ENCODE measurements around the gene AMHR2.

AMHR2 gene

DNA sequence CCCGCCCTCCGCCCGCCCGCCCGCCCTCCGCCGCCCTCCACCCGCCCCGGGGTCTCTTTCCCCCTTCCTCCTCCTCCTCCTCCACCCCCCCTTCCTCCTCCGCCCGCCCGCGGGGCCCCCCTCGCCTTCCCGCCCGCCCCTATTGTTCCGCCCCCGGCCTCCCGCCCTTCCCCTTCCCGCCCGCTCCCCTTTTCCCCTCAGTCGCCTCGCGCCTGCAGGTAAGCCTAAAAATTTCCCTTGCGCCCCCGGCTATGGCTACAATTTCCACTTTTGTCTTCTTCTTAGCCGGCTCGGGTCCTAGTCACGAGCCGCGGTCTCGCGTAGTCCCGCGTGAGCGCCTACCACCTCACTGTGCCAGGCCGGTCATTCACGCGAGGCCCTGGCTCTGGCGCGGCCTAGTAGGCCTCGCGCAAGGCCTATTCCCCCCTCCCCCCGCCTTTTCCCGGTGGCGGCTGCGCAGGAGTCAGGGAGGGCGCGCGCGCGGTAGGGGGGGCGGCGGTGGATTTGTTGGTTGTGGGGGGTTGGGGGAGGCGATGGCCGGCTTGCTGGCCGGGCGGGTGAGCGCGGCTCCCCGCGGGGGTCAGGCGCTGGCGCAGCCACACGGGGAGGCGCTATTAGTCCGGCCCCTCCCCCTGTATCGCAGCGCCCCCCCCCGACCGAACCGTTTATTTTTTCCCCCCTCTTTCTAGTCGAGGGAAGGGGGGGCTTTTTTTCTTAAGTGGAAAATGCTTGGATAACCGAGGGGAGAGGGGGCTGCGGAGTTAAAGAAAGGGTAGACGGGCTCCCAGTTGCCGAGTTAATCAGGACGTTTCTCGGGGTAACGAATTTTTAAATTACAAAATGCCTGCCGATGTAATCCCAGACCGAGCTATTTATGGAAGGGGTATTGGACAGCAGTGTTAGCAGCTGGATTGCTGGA lies 28.8 kb downstream of the AMHR2 start:
- peak; percentile 58 for DNase-seq (ENCODE audit: low read depth, low spot score)

DNA sequence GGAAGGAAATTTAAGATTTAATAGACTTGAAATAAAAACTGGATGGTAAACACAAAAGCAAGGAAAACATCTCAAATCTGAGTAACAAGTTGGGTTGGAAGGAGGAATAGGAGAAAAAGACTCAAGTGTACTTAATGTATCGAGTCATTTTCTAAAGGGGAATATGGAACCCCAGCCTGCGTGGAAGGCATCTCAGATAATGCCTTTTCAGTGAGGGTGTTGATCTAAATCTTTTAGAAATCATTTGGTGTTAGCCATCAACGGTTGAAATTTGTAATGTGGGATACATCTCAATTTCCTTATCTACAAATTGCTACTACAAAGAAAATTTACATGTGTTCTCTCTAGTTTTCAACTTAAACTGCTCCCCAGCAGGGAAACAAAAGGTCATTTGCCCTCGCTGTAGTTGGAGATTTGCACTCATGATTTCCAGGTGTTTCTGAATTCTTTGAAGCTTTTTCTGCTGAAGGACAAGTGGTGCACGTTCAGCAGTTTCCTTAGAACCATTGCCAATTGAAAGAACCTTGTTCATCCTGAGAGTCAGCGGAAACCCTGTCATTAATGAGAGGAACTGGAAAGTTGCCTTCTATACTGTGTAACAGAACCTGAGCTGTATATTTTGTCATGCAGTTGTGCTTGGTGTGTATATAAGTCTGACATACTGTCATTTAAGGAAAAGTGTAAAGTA lies 30.4 kb downstream of the AMHR2 start:
- DNase-seq (ENCODE audit: low read depth, low spot score): no peak

DNA sequence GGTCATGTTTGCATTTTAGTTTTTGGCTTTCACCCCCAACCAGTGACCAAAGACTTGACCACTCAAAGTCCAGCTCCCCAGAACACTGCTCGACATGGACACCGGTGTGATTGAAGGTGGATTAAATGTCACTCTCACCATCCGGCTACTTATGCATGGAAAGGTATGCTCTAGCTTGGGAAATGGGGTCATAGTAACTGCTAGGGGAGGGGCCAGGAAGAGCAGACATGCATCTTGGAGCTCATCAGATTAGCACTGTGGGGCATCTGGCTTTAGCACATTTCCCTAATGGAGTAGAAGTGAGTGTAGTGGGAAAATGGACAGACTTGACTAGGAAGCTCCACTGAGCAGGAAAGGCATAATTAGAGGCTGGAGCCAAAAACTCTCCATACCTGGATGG lies 31.1 kb downstream of the AMHR2 start:
- DNase-seq (ENCODE audit: low read depth, low spot score): no peak

DNA sequence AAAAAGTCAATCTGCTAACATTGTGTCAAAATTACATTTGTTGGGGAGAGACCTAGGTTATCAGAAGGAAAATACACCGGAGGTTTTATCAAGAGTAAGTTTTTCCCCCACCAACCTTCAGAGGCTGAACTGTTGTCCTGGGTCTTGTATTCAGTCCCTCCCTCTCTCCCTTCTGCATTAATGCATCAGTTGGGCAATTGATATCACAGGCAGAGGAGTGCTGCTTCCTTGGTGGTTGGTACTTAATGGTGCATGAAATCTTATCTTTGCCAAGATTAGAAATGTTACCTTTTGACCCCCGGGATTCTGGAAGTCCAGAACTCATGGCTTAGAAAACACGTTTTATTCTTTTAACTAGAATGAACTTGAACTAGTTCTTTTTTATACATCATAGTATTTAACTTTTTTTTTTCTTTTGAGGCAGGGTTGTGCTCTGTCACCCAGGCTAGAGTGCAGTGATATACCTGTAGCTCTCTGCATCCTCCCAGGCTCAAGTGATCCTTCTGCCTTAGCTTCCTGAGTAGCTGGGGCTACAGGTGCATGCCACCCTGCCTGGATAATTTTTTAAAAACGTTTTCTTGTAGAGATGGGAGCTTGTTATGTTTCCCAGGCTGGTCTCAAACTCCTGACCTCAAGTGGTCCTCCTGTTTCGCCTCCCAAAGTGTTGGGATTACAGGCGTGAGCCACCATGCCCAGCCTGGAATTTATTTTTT lies 33.2 kb downstream of the AMHR2 start:
- DNase-seq (ENCODE audit: low read depth, low spot score): no peak

DNA sequence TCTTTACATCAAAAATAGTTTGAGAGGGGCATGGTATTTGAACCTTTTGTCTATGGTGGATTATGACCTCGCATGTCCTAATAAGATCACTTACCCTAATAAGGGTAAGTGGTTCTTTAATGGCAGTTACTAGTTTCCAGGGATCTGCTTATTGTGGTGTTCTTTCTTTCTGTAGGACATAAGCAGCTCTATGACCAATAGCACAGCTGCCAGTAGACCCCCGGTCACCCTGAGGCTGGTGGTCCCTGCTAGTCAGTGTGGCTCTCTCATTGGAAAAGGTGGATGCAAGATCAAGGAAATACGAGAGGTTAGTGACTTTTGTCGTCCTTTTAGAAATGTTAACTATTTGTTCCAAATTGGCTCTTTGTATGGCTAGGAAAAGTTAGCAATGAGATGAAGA lies 35.4 kb downstream of the AMHR2 start:
- no peak for DNase-seq (ENCODE audit: low read depth, low spot score)

DNA sequence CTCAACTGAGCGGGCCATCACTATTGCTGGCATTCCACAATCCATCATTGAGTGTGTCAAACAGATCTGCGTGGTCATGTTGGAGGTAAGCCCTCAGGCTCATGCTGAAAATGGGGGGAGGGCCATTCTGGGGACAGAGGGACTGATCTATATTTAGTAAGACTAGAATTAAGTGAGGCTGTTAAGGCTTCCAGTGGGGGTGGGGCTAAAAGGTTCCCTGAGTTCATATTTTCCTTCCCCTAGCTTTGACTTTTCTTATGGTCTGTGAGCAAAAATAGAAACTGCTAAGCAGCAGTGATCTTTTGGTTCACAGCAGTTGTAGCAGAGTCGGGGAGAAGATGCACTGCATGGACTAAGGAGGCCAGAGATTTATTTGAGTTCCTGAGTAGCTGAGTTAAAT lies 37.4 kb downstream of the AMHR2 start:
- DNase-seq (ENCODE audit: low read depth, low spot score): no peak

DNA sequence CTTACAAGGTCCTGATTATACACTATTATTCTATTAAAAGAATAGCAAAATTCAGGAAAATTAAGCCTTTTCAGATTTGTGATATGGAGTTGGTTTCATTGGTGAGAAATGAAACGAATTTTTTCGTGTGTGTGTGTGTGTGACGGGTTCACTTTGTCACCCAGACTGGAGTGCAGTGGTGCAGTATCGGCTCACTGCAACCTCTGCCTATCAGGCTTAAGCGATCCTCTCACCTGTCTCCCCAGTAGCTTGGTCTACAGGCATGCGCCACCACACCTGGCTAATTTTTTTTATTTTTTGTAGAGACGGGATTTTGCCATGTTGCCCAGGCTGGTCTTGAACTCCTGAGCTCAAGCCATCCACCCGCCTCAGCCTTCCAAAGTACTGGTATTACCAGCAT lies 37.9 kb downstream of the AMHR2 start:
- DNase-seq (ENCODE audit: low read depth, low spot score): no peak

DNA sequence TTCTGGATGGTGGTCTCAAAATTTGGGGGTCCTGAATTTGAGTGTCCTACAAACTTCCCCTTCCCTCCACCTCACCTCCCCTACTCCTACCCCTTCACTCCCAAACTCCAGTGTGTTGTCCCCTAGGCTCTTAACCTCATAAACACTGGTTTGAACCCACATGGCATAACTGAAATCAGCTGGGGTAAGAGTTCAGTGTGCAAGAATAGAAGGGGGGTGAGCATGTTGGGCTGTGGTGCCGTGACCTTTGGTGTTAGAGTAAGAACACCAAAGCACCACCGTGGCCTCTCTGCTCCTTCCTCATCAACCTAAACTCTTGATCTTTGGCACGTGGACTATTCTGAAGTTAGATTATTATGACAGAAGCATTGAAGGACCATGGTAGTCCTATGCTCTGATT lies 39.3 kb downstream of the AMHR2 start:
- no peak for DNase-seq (ENCODE audit: low read depth, low spot score)

DNA sequence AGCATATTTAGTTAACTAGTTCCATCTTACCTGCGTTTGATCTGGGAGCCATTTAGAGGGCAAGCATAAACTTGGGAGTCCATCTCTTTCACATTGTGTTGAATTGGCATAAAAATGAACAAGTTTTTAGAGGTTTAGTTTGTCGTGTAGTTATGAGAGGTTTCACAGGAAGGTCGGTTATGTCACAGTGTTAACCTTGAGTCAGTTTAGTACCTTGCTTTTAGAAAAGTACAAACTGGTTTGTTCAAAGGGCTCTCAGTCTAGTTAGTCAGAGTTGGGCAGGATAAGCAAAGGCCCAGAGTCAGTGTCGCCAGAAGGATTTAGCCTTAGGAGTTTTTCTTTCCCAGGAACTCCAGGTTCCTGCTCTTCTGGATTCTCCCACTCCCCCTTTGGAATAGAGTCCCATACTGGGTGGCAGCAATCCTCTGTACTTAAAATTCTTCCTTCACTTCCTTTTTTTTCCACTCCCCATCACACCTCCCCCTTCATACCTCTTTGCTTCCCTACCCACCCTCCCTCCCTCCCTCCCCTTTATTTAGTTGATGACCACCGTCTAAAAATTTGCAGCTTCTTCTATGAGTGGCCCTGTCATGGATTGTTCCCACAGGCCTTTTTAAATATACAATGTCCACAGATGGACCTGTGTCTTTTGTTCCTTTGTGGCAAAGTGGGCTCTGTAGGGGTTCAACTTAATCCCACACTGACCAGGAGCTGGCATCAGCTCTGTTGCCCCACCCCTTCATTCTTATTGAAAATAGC lies 40.3 kb downstream of the AMHR2 start:
- no peak for DNase-seq (ENCODE audit: low read depth, low spot score)

DNA sequence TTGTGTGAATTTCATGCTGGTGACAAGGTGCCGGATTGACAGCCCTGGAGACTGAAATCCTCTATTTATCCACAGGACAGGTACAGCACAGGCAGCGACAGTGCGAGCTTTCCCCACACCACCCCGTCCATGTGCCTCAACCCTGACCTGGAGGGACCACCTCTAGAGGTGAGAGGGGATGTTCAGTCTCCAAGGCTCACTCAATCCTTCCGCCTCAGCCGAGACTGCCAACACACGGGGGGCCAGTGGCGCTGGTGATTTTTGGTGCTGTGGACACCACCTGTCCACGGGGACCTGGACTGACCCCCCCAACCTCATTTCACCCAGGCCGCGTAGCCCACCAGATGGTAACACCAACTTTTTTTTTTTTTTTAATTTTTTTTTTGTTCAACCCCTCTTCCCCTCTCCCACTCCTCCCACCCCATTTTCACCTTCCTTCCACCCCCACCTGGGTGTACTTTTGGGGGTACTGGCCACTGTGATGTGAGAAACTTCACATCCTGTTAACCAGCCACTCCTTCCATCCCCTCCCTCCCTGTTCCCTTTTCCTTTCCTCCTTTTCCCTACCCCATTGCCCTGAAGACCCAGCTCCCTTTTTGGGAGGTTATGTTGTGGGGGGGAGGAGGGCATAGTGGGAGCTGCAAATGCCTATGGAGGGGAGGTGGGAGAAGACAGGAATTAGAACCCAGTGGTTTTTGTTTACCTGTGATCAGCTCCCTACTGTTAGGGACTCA lies 41.2 kb downstream of the AMHR2 start:
- no peak for DNase-seq (ENCODE audit: low read depth, low spot score)

DNA sequence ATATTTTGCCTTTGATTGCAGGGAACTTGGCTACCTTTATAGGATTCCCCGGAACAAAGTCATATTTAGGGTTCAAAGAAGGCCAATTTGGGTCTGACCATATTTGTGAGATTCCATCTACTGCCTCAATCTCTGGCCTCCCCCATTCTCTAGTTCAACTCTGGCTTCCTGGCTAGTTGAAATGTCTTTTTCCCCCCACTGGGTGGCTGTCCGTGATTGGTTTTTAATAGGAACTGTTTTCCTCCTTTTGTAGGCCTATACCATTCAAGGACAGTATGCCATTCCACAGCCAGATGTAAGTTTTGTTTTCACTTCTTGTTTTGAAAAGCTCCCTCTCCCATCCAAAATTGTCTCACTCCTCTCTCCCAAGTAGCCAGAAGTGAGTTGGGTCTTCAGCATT lies 42.0 kb downstream of the AMHR2 start:
- DNase-seq (ENCODE audit: low read depth, low spot score): no peak

DNA sequence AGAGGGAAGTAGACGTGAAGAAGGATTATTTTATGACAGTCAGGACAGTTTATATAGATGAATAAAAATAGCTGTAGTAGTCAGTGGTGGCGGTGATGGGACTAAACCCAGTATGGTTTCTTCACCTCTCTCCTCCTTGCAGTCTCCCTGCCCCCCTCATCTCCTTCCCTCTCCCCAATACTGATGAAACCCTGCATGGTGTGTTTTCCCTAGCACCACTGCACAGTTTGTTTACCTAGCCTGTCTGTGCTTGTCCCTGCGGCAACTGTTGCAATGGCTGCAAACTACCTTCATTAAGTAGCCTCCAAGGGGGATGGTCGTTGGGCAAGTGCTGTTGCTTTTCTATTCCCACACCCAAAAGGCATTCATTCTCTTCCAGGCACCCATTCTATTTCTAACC lies 43.0 kb downstream of the AMHR2 start:
- no peak for DNase-seq (ENCODE audit: low read depth, low spot score)

DNA sequence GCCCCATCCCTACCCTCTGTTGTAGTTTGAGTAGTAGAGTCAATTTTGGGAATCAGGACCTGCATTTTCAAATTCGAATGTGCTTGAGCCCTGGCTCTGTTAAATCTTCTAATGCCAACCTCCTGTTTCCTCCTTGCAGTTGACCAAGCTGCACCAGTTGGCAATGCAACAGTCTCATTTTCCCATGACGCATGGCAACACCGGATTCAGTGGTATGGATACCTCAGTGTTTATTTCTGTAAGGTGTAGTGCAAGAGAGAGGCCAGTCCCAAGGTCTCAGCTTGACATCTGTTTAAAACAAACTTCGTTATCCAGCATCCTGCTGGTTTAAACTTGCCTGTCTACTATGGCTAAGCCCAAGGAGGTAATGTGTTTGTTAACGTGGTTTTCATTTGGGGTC lies 43.4 kb downstream of the AMHR2 start:
- DNase-seq (ENCODE audit: low read depth, low spot score): no peak

DNA sequence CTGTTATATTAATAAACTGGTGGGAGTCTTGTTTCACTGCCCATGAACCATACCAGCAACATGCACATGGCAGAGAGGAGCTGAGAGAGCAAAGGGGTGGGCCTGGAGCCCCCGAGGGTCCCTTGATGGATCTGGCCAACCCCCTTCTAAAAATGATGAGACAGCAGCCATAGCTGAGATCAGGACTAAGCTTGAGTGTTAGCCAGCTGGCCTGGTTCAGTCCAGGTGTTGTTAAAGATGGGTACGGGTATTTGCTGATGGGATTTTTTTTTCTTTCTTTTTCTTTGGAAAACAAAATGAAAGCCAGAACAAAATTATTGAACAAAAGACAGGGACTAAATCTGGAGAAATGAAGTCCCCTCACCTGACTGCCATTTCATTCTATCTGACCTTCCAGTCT lies 44.2 kb downstream of the AMHR2 start:
- DNase-seq (ENCODE audit: low read depth, low spot score): no peak

DNA sequence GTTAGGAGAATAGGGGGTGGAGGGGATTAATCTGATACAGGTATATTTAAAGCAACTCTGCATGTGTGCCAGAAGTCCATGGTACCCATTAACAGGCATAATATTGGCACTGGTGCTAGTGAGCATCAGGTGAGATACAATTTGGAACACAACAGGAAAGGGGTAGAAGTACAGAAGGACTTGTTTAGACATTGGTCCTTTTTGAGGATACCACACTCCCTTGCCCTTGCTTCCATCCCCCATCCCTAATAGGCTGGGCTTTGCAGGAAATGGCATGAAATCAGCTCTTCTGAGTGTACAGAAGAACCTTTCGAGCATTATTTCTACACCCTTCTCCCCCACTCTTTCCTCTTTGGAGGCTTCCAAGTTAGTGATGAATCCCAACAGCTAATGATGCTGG lies 44.6 kb downstream of the AMHR2 start:
- no peak for DNase-seq (ENCODE audit: low read depth, low spot score)

DNA sequence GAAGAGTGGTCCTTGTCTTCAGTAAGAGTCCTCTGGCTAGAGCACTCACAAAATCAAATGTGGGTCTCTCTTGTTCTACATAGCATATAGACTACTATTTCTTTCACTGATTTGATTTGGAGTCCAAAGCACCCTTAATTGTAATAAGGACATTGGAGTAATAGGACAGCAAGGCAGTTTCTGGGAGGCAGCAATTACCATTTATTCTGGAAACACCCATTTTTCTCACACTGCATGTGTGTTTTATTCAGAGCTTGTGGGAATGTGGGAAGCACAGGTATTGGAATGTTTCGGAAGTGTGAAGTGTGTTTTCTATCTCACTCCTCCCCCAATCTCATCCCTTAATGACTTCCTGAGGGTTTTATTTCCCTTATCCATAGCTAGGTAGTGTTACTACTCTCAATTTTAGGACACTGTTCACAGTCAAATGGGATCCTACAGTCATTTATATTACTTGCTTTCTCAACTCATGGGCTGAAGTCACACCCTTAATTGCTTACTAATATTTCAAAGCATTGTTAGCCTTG lies 48.5 kb downstream of the AMHR2 start:
- no peak for DNase-seq (ENCODE audit: low read depth, low spot score)

DNA sequence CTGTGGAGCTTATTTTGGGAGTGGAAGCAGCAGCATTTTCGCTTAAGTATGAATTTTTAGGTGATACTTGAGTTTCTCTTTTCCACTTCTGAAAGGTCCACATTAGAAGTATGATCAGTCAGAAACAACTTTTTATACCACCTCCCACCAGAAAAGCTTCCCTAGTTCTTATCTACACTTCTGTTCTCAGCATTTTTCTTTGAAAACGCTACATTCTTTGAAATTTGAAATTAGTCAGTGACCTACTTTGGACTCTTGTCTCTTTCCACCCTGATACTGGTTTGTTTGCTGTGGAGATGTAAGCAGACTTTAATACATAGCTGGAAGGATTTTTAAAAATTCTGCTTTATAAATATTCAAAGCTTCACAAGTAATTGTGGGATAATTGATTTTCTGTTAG lies 50.4 kb downstream of the AMHR2 start:
- DNase-seq (ENCODE audit: low read depth, low spot score): no peak

DNA sequence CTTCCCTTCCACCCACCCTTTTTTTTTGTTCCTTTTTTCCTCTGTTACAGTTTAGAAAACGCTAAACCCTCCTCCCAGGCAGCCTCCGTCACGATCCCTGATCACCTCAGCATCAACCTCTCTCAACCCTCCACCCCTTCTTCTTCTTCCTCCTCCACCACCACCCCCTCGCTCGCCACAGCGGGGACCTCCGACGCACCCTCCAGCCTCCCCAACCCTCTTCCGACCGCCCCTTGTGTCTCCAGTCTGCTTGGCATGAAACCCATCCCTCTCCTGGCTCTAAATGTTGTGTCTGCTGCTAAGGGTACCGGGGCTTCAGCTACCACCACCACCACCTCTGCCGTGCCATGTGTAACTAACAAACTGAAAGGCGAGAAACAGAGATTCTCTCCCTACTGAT lies 51.2 kb downstream of the AMHR2 start:
- DNase-seq (ENCODE audit: low read depth, low spot score): no peak

DNA sequence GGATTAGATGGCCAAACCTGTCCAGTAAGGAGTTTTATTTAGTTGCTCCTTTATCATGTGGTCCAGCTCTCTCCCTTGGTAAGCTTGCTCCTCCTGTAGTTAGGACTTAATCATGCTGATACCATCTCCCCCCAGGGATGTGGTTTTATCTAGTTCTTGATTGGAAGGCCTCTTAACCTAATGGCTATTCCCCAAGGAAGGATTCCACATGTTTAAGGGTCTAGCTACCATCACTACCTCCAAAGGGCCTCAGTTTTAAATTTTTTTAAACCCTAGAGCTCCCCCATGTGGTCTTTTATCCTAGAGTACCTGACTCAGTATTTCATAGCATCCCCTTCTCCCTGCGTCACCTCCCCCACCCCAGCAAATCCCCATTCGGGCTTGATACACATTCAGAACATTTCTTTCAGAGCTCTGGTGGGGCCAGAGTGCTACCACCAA lies 53.1 kb downstream of the AMHR2 start:
- DNase-seq (ENCODE audit: low read depth, low spot score): no peak

DNA sequence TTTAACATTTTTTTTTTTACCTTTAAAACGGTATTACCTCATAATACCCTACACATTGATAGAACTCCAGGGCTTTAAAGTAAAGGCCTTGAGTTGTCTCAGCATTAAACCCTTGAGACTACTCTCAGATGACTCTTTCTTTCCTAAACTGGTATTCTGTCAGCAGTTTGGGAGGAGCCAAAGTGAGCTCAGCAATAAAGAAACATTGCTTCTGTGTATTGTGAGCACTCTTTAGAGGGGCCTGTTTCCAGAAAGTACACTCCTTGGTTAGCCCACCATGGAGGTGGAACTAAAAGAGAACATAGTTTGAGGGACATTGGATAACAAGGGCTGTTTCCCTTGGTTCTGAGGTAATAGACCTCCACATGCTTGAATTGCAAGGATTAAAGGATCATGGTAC lies 55.2 kb downstream of the AMHR2 start:
- DNase-seq (ENCODE audit: low read depth, low spot score): no peak

DNA sequence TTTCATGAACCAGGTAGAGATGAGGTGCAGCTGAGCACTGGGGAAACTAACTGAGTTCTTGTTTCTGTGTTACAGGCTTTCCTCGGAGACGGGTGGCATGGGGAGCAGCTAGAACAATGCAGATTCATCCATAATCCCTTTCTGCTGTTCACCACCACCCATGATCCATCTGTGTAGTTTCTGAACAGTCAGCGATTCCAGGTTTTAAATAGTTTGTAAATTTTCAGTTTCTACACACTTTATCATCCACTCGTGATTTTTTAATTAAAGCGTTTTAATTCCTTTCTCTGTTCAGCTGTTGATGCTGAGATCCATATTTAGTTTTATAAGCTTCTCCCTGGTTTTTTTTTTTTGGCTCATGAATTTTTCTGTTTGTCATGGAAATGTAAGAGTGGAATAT lies 55.7 kb downstream of the AMHR2 start:
- no peak for DNase-seq (ENCODE audit: low read depth, low spot score)
